ENCODE data around the gene ZSCAN1.

Gene ZSCAN1

GRCh38 chr19:58089846-58090245, 56.0 kb downstream of the ZSCAN1 start:
- H2AFZ ChIP-seq, result no peak overlapping the region
- no peak overlapping the region for H3K27ac ChIP-seq
- no peaks in the 10 kb centered on the region for H3K36me3 ChIP-seq (ENCODE audit: control insufficient read depth, insufficient read depth, low read length)
- no peak overlapping the region for H3K9ac ChIP-seq
- no peaks in the 10 kb centered on the region for H3K4me1 ChIP-seq
- H3K27me3 ChIP-seq (ENCODE audit: control insufficient read depth, insufficient read depth, low read length), result no peaks in the 10 kb centered on the region
- no peak for TF ChIP-seq CTCF (IDR thresholded peaks at IDR 0.05)
- no peaks in the 10 kb centered on the region for H3K79me2 ChIP-seq
- H3K4me2 ChIP-seq (ENCODE audit: low read length), result no peak overlapping the region
- no peaks in the 10 kb centered on the region for H3K9me3 ChIP-seq (ENCODE audit: control insufficient read depth, low read length)
- no peak overlapping the region for H3K4me3 ChIP-seq (ENCODE audit: low read depth, low read length)

GRCh38 chr19:58091251-58091995, 57.6 kb downstream of the ZSCAN1 start:
- H3K4me3 ChIP-seq (ENCODE audit: low read depth, low read length), result no peak overlapping the region
- no peak overlapping the region for H3K9ac ChIP-seq
- peaks cover 7% of the 10 kb centered on the region for H3K79me2 ChIP-seq
- no peak overlapping the region for H3K4me2 ChIP-seq (ENCODE audit: low read length)
- no peaks in the 10 kb centered on the region for H3K9me3 ChIP-seq (ENCODE audit: control insufficient read depth, low read length)
- no peak for TF ChIP-seq CTCF (IDR thresholded peaks at IDR 0.05)
- no peaks in the 10 kb centered on the region for H3K27me3 ChIP-seq (ENCODE audit: control insufficient read depth, insufficient read depth, low read length)
- no peak overlapping the region for H3K27ac ChIP-seq
- no peak overlapping the region for H2AFZ ChIP-seq
- no peaks in the 10 kb centered on the region for H3K4me1 ChIP-seq
- H3K36me3 ChIP-seq (ENCODE audit: control insufficient read depth, insufficient read depth, low read length), result no peaks in the 10 kb centered on the region

GRCh38 chr19:58093071-58093470, 59.2 kb downstream of the ZSCAN1 start:
- Histone ChIP-seq H3K36me3 (ENCODE audit: control insufficient read depth, insufficient read depth, low read length) (no peaks in the 10 kb centered on the region), H3K4me3 (ENCODE audit: low read depth, low read length) (no peak overlapping the region)
- no peak for TF ChIP-seq CTCF (IDR thresholded peaks at IDR 0.05)

GRCh38 chr19:58095328-58095727, 61.5 kb downstream of the ZSCAN1 start:
- Histone ChIP-seq H3K27ac (no peak overlapping the region), H3K9me3 (ENCODE audit: control insufficient read depth, low read length) (no peaks in the 10 kb centered on the region), H3K79me2 (peaks cover 21% of the 10 kb centered on the region), H3K4me2 (ENCODE audit: low read length) (no peak overlapping the region), H3K9ac (no peak overlapping the region), H3K27me3 (ENCODE audit: control insufficient read depth, insufficient read depth, low read length) (no peaks in the 10 kb centered on the region), H3K4me3 (ENCODE audit: low read depth, low read length) (no peak overlapping the region), H3K4me1 (peaks cover 2% of the 10 kb centered on the region), H3K36me3 (ENCODE audit: control insufficient read depth, insufficient read depth, low read length) (no peaks in the 10 kb centered on the region), H2AFZ (no peak overlapping the region)
- no peak for TF ChIP-seq CTCF (IDR thresholded peaks at IDR 0.05)

More at GRCh38 chr19:58093071-58093470, 59.2 kb downstream of the ZSCAN1 start:
- peaks cover 2% of the 10 kb centered on the region for H3K4me1 ChIP-seq
- H3K4me2 ChIP-seq (ENCODE audit: low read length), result no peak overlapping the region
- H3K27me3 ChIP-seq (ENCODE audit: control insufficient read depth, insufficient read depth, low read length), result no peaks in the 10 kb centered on the region
- no peak overlapping the region for H2AFZ ChIP-seq
- no peaks in the 10 kb centered on the region for H3K9me3 ChIP-seq (ENCODE audit: control insufficient read depth, low read length)
- no peak overlapping the region for H3K27ac ChIP-seq
- peaks cover 21% of the 10 kb centered on the region for H3K79me2 ChIP-seq
- no peak overlapping the region for H3K9ac ChIP-seq

- Histone ChIP-seq H2AFZ (no peak overlapping the region), H3K9ac (no peak overlapping the region), H3K27ac (no peak overlapping the region), H3K36me3 (ENCODE audit: control insufficient read depth, insufficient read depth, low read length) (no peaks in the 10 kb centered on the region), H3K9me3 (ENCODE audit: control insufficient read depth, low read length) (no peaks in the 10 kb centered on the region), H3K27me3 (ENCODE audit: control insufficient read depth, insufficient read depth, low read length) (no peaks in the 10 kb centered on the region), H3K79me2 (peaks cover 21% of the 10 kb centered on the region), H3K4me2 (ENCODE audit: low read length) (peak overlapping the region; percentile 89), H3K4me3 (ENCODE audit: low read depth, low read length) (peak overlapping the region; percentile 99), H3K4me1 (peaks cover 2% of the 10 kb centered on the region)
- TF ChIP-seq CTCF (IDR thresholded peaks at IDR 0.05), result no peak
These were observed 63.1 kb downstream of the ZSCAN1 start for GRCh38 chr19:58096884-58097283.
